GM18519 (cell line): Measurements from ENCODE around the gene ADTRP.

Source experiments
- ATAC-seq: cut with Tn5 transposase; IDR thresholded peaks from one replicate; pipeline ENCODE4 v1.9.1; 2021; ENCODE audit warnings: mild to moderate bottlenecking, moderate library complexity; ENCODE audit not compliant: unreplicated experiment, low FRiP score

Gene ADTRP

DNA sequence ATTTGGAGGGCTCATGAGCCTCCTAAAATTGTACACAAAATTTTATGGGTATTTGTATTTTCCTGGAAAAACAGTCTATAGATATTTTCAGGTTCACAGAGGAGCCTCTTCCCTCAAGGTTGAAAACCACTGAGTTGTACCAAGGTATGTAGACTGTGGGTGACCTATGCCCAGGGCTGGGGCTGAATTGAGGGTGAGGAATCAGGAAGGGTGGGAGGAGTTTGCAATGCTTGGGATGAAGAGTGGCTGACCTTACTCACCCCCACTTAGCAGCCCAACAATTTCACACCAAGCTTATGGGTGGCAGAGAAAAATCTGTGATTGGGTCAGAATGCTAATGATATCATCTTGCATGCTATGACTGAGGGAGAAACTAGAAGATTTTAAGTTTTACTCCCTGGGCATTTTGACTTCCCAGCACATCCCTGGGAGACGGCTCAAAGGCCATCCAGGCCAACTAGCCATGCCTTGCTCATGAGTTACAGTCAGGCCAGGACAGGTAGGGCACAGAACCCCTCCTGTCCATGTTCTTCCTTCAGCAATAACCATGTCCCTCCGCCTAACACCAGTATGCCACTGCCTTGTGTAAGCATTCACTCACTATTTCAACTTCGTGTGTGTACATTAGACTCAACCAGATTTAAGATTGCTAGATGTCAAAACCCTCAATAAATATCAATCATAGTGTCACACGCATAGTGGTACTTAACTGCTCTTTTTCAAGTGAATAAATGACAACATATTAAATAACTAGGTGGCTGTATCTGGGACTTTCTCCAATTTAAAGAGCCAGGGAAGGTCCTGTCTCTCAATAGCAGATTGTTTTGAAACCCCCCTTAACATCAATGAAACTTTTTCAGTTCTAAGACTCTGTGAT, 16.6 kb downstream of the ADTRP start:
- no peak for ATAC-seq

DNA sequence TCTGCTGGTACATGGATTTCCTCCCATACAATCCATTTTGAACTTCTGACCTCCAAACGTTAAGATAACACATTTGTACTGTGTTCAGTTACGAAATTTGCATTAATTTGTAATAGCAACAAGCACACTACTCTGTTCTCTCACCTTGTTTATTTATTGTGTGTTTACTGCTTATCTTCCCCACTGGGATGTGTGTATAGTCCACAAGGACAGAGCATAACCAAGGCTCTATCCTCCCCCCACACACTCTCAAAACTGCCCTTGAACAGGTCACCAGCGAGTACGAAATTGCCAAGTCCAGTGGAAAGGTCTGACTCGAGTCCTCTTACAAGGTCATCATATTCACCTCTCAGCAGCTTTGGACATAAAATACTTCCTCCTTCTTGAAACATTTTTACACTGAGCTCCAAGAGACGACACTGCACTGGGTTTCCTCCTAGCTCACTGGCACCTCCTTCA, 18.6 kb downstream of the ADTRP start:
- no peak for ATAC-seq

DNA sequence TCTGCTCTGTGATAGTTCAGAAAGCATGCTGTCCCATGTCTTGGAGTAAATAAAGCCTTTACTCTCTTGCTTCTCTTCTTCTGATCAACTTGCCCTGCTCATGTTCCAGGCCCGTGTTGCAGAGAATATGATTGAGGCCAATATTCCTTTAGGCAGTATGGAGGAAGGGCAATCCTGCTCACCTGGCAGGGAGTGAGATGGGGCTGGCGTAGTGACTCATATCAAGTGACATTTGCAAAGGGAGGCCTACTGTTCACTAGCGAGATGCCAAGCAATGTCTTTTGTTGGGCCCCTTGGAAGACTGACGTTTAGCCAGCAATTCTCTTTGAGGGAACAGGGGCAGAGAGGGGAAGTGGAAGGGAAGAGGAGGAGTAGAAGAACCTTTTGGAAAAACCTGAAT, 19.7 kb downstream of the ADTRP start:
- ATAC-seq = no peak

DNA sequence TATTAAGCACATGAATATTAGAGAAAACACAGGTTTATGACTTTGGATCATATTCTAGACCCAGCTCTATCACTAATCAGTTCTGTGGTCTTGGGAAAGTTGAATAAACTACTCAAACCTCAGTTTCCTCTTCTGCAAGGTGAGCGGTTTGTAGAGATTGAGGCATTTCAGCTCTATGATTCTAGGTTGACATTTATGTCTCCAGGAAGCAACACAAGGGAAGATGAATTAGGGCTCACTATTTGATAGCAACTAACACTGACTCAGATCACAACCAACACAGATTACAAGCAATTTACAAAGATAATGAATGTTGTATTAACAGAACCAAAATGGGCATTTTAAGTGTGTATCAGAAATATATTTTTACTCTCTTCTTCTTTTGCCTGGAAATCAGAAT, 21.9 kb downstream of the ADTRP start:
- no peak for ATAC-seq

DNA sequence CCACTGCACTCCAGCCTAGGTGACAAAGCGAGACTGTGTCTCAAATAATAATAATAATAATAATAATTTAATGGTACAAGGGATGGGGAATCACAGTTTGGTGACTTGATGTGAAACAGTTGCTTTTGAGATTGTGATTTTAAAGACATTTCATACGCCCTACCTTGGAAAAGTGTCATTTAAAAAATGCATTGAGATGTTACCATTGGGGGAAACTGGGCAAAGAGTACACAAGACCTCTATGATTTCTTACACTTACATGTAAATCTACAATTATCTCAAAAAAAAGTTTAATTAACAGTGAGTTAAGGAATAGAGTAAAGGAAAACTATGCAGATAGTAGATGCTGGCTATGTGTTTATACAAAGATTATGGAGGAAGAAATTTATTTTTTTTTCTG, 22.3 kb downstream of the ADTRP start:
- no peak for ATAC-seq

DNA sequence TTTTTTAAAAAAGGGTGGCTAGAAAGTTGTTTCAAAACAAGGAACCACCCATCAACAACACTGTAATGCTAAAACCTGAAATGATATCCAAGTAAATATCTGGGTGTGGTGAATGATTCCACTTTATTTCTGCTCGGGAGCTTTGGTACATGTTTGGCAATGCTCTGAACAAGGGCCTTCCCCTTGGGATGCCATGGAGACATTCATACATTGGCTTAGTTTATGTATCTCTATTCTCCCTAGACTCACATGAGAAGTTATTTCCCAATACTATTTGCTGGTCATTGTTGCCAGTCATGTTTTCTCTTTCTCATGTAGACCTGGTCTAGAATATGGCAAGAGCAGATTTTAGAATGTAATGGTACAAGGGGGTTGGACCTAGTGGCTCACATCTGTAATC, 22.9 kb downstream of the ADTRP start:
- no peak for ATAC-seq

DNA sequence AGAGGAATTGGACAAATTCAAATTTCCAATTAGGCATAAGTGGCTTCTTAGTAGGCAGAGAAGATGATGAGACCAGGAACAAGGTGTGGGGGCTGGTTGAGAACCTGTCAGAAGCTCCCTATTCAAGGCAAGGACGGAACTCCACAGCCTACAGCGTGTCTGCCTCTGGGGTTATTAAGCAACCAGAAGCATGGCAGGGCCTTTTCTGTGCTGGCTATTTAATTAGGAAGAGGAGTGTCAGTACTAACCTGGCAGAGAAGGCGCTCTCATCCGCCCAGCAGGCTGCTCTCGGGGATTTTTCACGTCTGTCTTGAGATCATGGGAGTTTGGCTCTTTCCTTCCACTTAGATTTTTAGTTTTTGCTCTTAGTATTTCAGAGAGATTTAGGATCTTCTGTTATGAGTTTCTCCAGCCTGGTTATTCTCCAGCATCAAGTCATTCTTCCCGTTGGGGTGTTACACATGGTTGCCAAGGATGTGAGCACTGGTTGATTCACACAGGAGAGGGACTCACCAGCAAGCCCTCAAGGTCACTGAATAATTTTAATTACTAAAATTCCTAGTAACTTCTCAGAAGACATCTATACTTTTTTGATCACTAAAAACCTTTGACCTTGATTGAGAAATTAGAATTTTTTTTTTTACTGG, 23.9 kb downstream of the ADTRP start:
- ATAC-seq = no peak

DNA sequence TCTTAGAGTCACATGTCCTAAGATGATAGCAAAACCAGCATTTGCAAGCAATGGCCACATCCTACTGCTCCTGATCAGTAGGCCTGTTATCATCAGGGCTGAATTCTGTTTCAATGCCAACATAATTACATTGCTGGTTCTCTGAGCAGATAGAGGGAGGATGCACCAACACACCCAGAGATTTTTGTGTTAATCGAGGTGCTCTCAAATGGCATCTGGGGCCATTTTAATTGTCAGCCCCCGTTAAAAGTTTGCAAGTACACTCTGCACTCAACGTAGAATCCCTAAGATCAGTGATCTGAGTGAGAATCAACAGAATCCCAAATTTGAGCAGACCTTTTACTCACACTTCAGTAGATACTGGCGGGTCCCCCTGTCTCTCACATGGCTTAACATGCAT, 24.8 kb downstream of the ADTRP start:
- no peak for ATAC-seq

DNA sequence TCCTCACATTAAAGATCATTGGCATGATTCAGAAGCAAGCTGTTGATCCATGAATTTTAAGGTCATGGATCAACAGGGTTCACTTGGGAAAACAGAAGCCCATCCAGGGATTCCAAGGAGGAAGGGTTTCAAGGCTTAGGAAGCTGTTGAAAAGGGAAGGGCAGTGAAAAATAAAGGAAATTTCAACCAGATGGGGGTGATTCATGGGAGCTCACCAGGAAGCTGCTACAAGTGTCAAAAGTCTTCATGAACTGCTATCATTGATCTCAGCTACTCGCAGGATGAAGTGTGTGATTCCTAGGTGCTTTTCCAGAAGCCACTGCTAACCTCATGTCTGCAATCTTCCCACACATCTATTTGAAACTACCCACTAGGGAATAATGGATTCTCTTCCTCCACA, 26.2 kb downstream of the ADTRP start:
- no peak for ATAC-seq

DNA sequence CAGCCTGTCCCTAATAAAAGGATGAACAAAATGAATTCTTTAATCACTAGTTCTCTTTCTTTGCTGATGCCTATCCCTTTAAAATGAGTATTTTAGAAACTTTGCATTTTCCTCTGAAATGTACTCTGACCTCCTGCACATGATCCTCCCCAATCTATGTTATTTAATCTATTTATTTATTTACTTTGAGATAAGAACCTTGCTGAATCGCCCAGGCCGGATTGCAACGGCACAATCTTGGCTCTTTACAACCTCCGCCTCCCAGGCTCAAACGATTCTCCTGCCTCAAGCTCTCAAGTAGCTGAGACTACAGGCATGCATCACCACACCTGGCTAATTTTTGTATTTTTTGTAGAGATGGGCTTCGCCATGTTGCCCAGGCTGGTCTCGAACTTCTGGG, 27.9 kb downstream of the ADTRP start:
- no peak for ATAC-seq

DNA sequence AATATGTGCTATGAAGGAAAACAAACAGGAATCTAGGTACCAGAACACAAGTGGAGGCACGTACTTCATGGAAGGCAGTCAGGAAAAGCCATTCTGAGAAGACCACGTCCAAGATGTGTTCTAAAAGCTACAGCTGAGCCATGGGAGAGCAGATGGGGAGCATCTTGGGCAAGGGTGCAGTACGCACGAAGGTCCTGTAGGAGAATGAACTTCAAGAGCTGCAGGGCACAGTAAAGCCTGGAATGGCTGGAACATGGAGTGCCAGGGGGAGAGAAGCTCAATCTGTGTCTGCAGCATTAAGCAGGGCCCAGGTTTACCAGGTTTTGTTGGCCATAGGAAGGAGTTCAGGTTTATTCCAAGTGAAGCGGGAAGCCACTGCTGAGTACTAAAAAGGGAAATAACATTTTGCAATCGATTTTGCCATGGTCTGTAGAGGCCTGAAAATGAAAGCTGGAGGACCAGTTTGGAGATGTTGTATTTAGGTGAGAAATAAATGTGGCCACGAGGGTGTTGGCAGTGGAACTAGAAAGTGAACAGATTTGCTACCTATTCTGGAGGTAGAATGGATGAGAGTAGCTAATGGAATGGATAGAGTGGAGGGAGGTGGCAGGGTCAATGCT, 29.9 kb downstream of the ADTRP start:
- no peak for ATAC-seq

DNA sequence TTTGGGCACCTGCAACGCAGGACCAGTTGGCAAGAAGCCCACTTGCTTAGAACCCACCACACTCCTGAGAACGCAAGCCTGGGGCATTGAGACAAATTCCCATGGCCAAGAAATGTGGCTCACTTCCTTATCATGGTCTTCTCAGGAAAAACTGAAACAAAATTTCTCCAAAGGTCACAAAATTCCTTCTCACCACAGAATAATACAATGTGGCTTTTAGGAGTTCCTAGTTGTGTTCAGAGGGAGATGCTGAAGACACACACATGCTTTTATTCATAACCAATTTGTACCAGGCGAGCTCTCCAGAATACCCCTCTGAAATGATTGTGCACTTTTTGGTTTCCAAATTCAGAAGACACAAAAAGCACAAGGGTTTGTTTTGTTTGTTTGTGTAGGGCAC, 31.6 kb downstream of the ADTRP start:
- ATAC-seq = no peak

DNA sequence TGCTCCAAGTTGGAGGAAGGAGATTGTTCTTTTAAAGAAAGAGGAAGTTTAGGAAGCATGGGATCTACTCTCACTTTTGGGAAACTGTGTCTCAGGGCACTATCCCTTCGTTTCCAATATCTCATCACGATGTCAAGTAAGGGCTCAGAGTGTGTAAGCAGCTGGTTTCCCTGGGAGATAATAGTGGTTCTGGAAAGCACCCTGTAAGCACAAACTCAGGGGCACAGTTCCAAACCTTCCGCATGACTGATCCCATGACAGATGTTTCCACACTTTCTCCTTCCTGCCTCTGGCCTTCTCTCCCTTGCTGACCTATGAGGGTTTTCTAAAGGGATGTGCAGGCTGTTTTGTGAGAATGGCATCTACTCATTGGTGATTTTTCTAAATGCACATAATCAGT, 33.9 kb downstream of the ADTRP start:
- ATAC-seq = no peak

DNA sequence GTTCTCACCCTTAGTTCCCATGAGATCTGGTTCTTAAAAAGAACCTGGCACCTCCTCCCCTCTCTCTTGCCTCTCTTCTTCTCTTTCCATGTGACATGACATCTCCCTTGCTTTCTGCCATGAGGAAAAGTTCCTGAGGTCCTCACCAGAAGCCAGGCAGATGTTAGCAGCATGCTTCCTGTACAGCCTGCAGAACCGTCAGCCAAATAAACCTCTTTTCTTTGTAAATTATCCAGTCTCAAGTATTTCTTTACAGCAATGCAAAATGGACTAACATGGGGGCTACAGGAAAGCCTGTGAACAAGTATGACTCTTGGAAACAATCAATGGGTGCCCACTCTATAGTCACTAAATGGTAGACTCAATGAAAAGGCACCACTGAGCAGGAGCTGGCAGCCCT, 34.5 kb downstream of the ADTRP start:
- no peak for ATAC-seq

DNA sequence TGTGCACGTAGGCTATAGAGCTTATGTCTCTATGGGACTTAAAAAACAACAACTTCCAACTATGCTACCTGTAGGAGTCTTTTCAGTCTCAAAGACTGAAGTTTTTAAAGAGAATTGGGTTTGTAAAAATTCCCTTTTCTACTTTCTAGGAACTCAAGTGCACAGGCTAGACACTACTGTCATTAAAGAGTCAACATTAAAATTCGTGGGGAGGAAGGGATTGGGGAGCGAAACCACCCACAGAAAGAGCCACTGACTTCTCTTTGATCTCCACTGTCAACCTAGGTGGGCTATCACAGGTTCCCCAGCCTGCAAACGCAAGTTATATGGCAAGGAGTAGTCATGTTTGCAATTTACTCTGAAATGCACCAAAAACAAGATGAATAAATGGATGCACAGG, 37.7 kb downstream of the ADTRP start:
- no peak for ATAC-seq

DNA sequence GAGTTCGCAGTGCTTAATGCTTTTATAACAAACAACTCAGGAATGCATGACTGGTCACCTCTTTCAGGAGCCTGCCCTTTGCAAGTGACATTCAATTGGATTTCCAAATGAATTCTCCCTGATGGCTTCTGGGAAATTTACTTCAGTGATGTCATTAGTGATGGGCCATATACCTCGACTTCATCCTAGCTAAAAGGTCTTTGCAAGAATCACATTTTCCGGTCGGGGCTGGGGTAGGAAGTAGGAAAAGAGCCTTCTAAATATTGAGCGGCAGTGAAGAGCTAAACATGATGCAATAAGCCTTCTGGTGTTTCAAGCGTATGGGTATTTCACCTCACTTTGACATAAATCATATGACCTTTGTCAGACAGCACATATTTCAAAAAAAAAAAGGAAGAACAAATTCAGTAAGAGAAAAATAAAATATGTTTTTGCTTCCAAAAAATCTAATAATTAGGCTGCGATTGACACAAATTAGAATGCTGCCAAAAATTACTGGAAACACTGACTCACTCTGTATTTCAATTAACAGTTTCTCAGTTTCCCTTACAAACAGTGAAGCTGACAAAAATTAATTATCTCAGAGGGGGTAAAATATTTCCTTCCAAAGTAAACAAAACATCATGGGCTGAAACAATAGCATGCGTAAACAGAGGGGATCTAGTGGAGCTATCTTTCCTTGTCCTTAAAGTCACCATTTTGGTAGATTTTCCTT, 39.8 kb downstream of the ADTRP start:
- no peak for ATAC-seq

DNA sequence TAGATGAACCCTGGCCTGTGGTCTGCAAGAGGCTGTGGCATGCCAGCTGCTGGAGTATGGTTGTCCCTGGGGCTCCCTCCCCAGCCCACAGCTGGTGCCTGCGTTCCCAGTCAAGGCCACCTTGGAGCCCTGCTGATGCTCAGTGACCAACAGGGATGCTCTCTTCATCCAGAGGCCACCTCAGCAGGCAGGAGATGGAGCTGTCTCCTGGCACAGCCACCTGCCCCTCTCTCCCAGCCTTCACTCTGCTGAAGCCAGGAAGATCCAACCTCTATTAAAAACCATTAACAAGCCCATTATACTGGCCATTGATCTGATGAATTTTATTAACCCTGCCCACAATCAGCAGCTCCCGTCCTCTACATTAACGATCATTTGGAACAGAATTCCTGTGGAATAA, 40.4 kb downstream of the ADTRP start:
- ATAC-seq = no peak

DNA sequence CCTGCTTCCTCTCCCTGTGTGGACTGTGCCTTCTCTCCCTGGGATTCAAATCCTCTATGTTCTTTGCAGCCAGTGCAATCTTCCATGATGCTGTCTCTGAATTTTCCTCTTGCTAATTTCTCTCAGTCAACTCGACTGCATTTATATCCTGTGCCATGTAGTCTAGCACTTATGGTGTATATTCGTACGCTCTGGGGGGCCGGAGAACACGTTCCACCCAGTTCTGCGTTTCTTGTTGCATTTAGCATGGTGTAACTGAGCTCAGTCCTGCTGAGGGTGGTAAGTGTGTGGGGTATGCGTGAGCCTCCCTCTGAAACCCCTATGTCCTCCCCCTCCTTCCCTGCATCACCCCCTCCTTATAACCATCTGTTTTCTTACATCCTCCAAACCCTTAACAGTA, 42.0 kb downstream of the ADTRP start:
- no peak for ATAC-seq

DNA sequence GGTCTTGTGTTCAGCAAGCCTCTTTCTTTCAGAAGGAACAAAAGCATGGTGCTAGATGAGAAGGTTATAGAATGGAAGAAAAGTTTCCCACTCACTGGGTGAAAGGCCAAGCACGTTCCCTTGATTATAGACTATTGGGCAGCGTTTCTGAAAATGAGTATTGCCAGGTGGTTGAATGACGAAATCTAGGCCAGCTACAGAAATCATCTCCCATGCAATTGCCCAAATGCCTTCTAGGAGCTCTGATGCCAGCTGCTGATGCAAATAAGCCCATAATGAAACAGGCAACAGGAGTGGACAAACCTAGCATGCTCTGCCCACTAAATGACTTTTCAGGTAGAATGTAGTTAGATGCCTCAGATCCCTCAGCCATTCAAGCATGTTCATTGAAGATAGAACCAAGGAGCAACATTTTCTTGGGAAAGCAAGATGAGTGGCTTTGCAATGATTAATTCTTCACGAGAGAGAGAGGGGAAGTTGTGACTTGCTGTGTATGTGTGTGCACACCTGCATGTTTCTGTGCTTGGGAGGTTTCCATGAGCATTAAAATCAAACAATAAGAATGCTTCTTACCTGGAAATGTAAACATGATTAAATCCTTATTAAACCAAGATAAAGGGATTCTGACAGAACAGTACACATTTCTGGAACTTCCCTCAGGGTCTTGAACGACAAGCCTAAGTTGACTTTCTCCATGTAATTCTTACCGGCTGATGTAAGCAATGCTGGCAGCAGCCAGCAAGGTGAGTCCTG, 43.6 kb downstream of the ADTRP start:
- no peak for ATAC-seq

DNA sequence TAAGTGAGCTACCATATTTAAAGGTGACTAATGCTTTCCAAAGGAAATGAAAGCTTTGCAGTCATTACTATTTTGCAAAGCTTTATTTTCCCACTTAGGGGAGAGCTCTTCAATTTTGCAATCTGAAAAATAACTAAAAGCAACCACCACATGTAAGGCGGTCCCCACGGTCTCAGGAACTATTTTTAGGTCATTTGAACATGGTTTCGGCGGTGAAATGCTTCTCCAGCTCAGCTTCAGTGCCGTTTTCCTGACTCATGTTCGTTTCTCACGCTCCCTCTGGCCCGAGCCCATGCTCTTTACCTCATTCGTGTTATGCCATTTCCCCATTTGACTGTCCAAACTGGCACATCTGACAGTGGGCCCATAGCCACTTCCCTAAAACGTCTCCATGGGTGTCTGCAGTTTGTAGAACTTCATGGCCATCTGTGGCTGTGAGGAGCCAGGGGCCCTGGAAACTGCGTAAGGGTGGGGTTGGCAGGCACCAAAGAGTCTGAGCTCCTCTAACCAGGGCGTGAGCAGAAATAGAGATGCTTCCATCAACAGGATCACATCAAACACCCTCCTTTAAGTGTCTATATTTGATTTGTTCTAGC, 46.5 kb downstream of the ADTRP start:
- ATAC-seq = peak; percentile 58
